ENCODE results near the gene EXOC4. TPM values are rescaled to one million over a fixed set of nuclear protein-coding genes. Genes with fewer than 3 reads are reported as not detected.

EXOC4 gene
- total and polyA plus RNA-seq, 12 donors, result 7.5 to 41.7 (median 34.6) TPM

GRCh38 chr7:133961724-133962123, 708.8 kb downstream of the EXOC4 start:
- 73 to 88% methylated on average over 3 of the region's 3 CpGs for WGBS, 2 donors
- ATAC-seq, result no peak

GRCh38 chr7:133962646-133963045, 709.8 kb downstream of the EXOC4 start:
- peaks cover 0 to 36% (median 17%) of the 10 kb centered on the region in 11 donors for H3K9me3 ChIP-seq
- no peak overlapping the region for H3K27ac ChIP-seq
- H3K4me1 ChIP-seq, result peaks cover 0 to 5% (median 0%) of the 10 kb centered on the region in 9 donors
- 90 to 91% methylated on average over 4 of the region's 4 CpGs for WGBS, 2 donors
- no peaks in the 10 kb centered on the region for H3K27me3 ChIP-seq
- DNase-seq (no peak), ATAC-seq (no peak)
- H3K36me3 ChIP-seq, result no peaks in the 10 kb centered on the region
- H3K4me3 ChIP-seq, result no peak overlapping the region
- no peak for TF ChIP-seq CTCF (IDR thresholded peaks at IDR 0.05)
- intact Hi-C loops (cut with DNase I), result no loop called here

More at GRCh38 chr7:133961724-133962123, 708.8 kb downstream of the EXOC4 start:
- Histone ChIP-seq H3K4me3 (no peak overlapping the region), H3K27me3 (no peaks in the 10 kb centered on the region), H3K36me3 (no peaks in the 10 kb centered on the region), H3K4me1 (peaks cover 0 to 6% (median 0%) of the 10 kb centered on the region in 9 donors), H3K27ac (no peak overlapping the region), H3K9me3 (peaks cover 0 to 27% (median 14%) of the 10 kb centered on the region in 11 donors)
- TF ChIP-seq CTCF (IDR thresholded peaks at IDR 0.05), result no peak
- DNase-seq, result no peak
- intact Hi-C loops (cut with DNase I), result no loop called here

GRCh38 chr7:133963629-133964028, 710.8 kb downstream of the EXOC4 start:
- no peak for TF ChIP-seq CTCF (IDR thresholded peaks at IDR 0.05)
- DNase-seq (no peak), ATAC-seq (no peak)
- H3K4me3 ChIP-seq, result no peak overlapping the region
- no peaks in the 10 kb centered on the region for H3K27me3 ChIP-seq
- WGBS, 2 donors, result 77 to 80% methylated on average over 2 of the region's 2 CpGs
- H3K9me3 ChIP-seq, result peaks cover 0 to 40% (median 17%) of the 10 kb centered on the region in 11 donors
- no peaks in the 10 kb centered on the region for H3K4me1 ChIP-seq
- no peak overlapping the region for H3K27ac ChIP-seq
- H3K36me3 ChIP-seq, result no peaks in the 10 kb centered on the region
- intact Hi-C loops (cut with DNase I), result no loop called here

DNA sequence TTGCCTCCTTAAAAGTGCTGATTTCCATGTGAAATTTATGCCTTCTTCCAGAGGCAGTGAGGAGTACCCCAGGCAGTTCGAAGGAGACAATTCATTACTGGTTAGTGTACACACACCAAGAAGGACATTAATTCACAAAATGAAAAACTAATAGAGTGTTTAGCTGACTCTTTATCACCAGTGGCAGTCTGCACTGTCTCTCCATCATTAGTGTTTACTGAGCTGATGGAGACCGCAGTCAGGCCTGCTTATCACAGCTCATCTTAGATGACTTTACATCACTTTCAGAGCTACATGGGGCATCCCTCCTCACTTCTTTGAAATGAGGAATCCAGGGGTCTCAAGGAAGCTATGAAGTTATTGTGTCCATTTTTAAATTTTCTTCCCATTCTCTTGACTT, 718.7 kb downstream of the EXOC4 start:
- peaks cover 0 to 14% (median 0%) of the 10 kb centered on the region in 11 donors for H3K9me3 ChIP-seq
- DNase-seq (no peak), ATAC-seq (no peak)
- H3K36me3 ChIP-seq, result peaks cover 0 to 5% (median 0%) of the 10 kb centered on the region in 9 donors
- TF ChIP-seq CTCF (IDR thresholded peaks at IDR 0.05), result no peak
- no peak overlapping the region for H3K4me3 ChIP-seq
- H3K27me3 ChIP-seq, result no peaks in the 10 kb centered on the region
- H3K27ac ChIP-seq, result no peak overlapping the region
- intact Hi-C loops (cut with DNase I), result no loop called here
- 87 to 92% methylated on average over 2 of the region's 2 CpGs for WGBS, 2 donors
- H3K4me1 ChIP-seq, result no peaks in the 10 kb centered on the region

Data from heart right ventricle (tissue), 16 donors.